Measurements from ENCODE around the gene SASH1.

The SASH1 gene

GRCh38 chr6:148566664-148567350 lies 224.2 kb downstream of the SASH1 start:
- no peak for DNase-seq (ENCODE audit: low read depth)
- TF ChIP-seq CTCF (conservative IDR thresholded peaks at IDR 0.05; ENCODE audit: control insufficient read depth, insufficient read depth, low read depth, low read length) = no peak
- no peak overlapping the region for H3K4me3 ChIP-seq (ENCODE audit: control insufficient read depth, low read depth, low read length)

DNA sequence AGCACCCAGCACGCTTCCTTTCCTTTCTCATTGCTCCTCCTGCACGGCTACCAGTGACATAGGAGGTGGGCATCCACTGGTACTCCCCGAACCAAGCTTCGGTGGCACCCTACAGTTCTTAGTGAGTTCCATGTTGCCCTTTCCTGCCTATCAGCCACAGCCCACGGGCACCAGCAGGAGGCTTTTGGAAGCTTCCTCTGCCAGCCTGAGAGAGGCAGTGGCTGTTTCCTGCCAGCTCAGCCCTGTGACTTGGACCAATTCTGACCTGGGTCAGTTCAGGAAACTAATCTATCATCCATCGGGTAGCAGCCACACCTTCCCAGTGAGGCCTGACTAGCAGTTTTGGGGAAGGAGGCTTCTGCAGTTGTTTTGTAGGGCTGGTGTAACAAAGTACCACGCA lies 227.8 kb downstream of the SASH1 start:
- no peak for DNase-seq (ENCODE audit: low read depth)

GRCh38 chr6:148572676-148573335 lies 230.2 kb downstream of the SASH1 start:
- DNase-seq (ENCODE audit: low read depth) = no peak
- H3K4me3 ChIP-seq (ENCODE audit: control insufficient read depth, low read depth, low read length) = no peak overlapping the region
- no peak for TF ChIP-seq CTCF (conservative IDR thresholded peaks at IDR 0.05; ENCODE audit: control insufficient read depth, insufficient read depth, low read depth, low read length)

More for the DNA sequence above, 227.8 kb downstream of the SASH1 start:
- no peak for TF ChIP-seq CTCF (conservative IDR thresholded peaks at IDR 0.05; ENCODE audit: control insufficient read depth, insufficient read depth, low read depth, low read length)
- no peak overlapping the region for H3K4me3 ChIP-seq (ENCODE audit: control insufficient read depth, low read depth, low read length)

- no peak overlapping the region for H3K4me3 ChIP-seq (ENCODE audit: control insufficient read depth, low read depth, low read length)
- TF ChIP-seq CTCF (conservative IDR thresholded peaks at IDR 0.05; ENCODE audit: control insufficient read depth, insufficient read depth, low read depth, low read length) = no peak
- no peak for DNase-seq (ENCODE audit: low read depth)
These were observed 231.3 kb downstream of the SASH1 start for GRCh38 chr6:148573922-148574321.

- no peak overlapping the region for H3K4me3 ChIP-seq (ENCODE audit: control insufficient read depth, low read depth, low read length)
- TF ChIP-seq CTCF (conservative IDR thresholded peaks at IDR 0.05; ENCODE audit: control insufficient read depth, insufficient read depth, low read depth, low read length) = peak; percentile 88
- peak; percentile 83 for DNase-seq (ENCODE audit: low read depth)
These were observed 235.2 kb downstream of the SASH1 start for GRCh38 chr6:148577687-148578488.

DNA sequence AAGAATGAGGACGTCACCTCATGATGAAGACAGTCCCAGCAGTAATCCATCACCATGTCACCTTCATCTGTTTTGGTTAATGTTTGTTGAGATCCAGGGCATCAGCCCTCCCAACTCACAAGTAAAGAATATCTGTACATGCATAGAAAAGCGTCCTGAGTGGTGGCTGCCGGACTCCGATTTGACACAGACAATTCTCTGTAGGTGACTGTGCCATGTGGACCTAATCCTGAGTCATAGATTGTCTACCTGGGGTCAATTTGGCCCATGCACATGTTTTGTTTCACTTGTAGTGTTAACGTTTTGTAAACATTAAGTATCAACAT lies 235.8 kb downstream of the SASH1 start:
- no peak for TF ChIP-seq CTCF (conservative IDR thresholded peaks at IDR 0.05; ENCODE audit: control insufficient read depth, insufficient read depth, low read depth, low read length)
- H3K4me3 ChIP-seq (ENCODE audit: control insufficient read depth, low read depth, low read length) = no peak overlapping the region
- DNase-seq (ENCODE audit: low read depth) = no peak

Data from fibroblast of mammary gland (primary cell).